ENCODE measurements around the gene VSTM2L. TPM values are rescaled to one million over a fixed set of nuclear protein-coding genes. Genes with fewer than 3 reads are reported as not detected.

The VSTM2L gene
- total and polyA plus RNA-seq, 2 donors (not counting 3 experiments of a cell fraction or from before 2014, with no cell fraction given), result 0.18 TPM; not detected in 1

GRCh38 chr20:37991908-37992307 is 89.0 kb downstream of the VSTM2L start:
- Histone ChIP-seq H3K4me3 (replicated peaks in 1 of 3; ENCODE audit: insufficient read depth in 1 of 3, low read depth in 1 of 3, low read length in 3 of 3) (no peak overlapping the region), H3K9me3 (replicated peaks; ENCODE audit: control insufficient read depth, insufficient read depth, low read length) (no peaks in the 10 kb centered on the region), H3K4me1 (ENCODE audit: control insufficient read depth, extremely low read depth, insufficient read depth, low read length) (peaks cover 24% of the 10 kb centered on the region), H3K9ac (replicated peaks; ENCODE audit: extremely low read depth, insufficient read depth, low read length) (no peak overlapping the region), H3K4me2 (ENCODE audit: insufficient read depth, low read length) (no peak overlapping the region), H3K9me1 (replicated peaks; ENCODE audit: control insufficient read depth, extremely low read depth, insufficient read depth, low read length) (no peaks in the 10 kb centered on the region), H3K27me3 (ENCODE audit: control insufficient read depth in 2 of 2, insufficient read depth in 2 of 2, low read length in 2 of 2) (no peaks in the 10 kb centered on the region), H3K27ac (ENCODE audit: insufficient read depth, low read depth, low read length) (no peak overlapping the region), H3K79me2 (ENCODE audit: control insufficient read depth, insufficient read depth, low read length) (no peaks in the 10 kb centered on the region), H3K36me3 (ENCODE audit: control insufficient read depth in 2 of 2, extremely low read depth in 1 of 2, insufficient read depth in 2 of 2, low read length in 2 of 2) (peaks cover 0 to 11% of the 10 kb centered on the region in 2 experiments), H2AFZ (ENCODE audit: low read depth, low read length) (no peak overlapping the region), H4K20me1 (replicated peaks; ENCODE audit: control insufficient read depth, extremely low read depth, insufficient read depth, low read length) (no peaks in the 10 kb centered on the region)
- intact Hi-C loops (cut with micrococcal nuclease) (loop anchor here (2.0 to 5.0 kb wide), 3 partner anchors 90 to 427 kb away; partner anchors contain the start of gene VSTM2L), dilution Hi-C loops (cut with MboI; ENCODE audit: extremely low pct_ligation_motif_present, low sequenced_read_pairs) (no loop called here)
- no TSS peak for BruUV-seq (replicated peaks)
- TF ChIP-seq POLR2AphosphoS5 (IDR thresholded peaks at IDR 0.05; ENCODE audit: insufficient read depth, low read depth, low read length), result no peak
- no peak for TF ChIP-seq FOS (IDR thresholded peaks at IDR 0.05; ENCODE audit: borderline replicate concordance, insufficient read depth, low read length)
- no peak for TF ChIP-seq MAX (IDR thresholded peaks at IDR 0.05; ENCODE audit: insufficient read depth, insufficient read length)
- TF ChIP-seq EZH2 (IDR thresholded peaks at IDR 0.05; ENCODE audit: borderline replicate concordance, low read depth, low read length, severe bottlenecking), result no peak
- TF ChIP-seq GATA2 (IDR thresholded peaks at IDR 0.05; ENCODE audit: insufficient read depth, insufficient read length, low read depth, low read length), result no peak
- no peak for TF ChIP-seq MYC (IDR thresholded peaks at IDR 0.05; ENCODE audit: low read depth, low read length)
- TF ChIP-seq JUN (IDR thresholded peaks at IDR 0.05; ENCODE audit: borderline replicate concordance, insufficient read depth, insufficient read length, low read depth), result no peak
- no peak for TF ChIP-seq POLR2A (IDR thresholded peaks at IDR 0.05; ENCODE audit: low read depth, low read length)
- TF ChIP-seq CTCF (IDR thresholded peaks at IDR 0.05; ENCODE audit: extremely low read depth in 1 of 2, insufficient read depth in 1 of 2, low read depth in 1 of 2, low read length in 2 of 2), result no peak
- DNase-seq (ENCODE audit: low read depth, low spot score) (no peak), FAIRE-seq (no peak)
- ChIA-PET CTCF (interaction anchor here (1.2 to 4.4 kb wide), 7 partner anchors 10 to 428 kb away, joined by 3 to 37 read pairs (median 4); partner anchors contain the start of gene VSTM2L), POLR2A (no interaction called here)
